IMR-90 (cell line): ENCODE data around the gene GNA15. TPM values are rescaled to one million over a fixed set of nuclear protein-coding genes. Genes with fewer than 3 reads are reported as not detected.

Experiments
- ATAC-seq: fragments of 200-7000 bp; cut with Tn5 transposase; 2 replicates; pipeline ENCODE4 v1.9.1; 2020; ENCODE audit warnings: low read depth, mild to moderate bottlenecking, moderate library complexity
- BruUV-seq: library from RNA; stranded (reverse); fragments of 400-500 nt; replicated peaks from 2 replicates; lab custom pipeline; 2021; lab: Mats Ljungman, UMichigan
- CTCF ChIA-PET: fragments of 300-600 bp; formaldehyde crosslinking; extraction: SDS; loops from one replicate; lab custom pipeline; 2021; ENCODE audit warnings: antibody characterized with exemption; lab: Yijun Ruan, JAX
- POLR2A ChIA-PET: fragments of 300-600 bp; sonication (Branson Sonifier 250); formaldehyde crosslinking; loops from one replicate; lab custom pipeline; 2022; ENCODE audit warnings: antibody characterized with exemption; ENCODE audit not compliant: unreplicated experiment; lab: Charles Lee
- DNase-seq: peaks from one replicate; pipeline ENCODE4 v3.0.0; 2013
- H2AFZ ChIP-seq: replicated peaks from 2 replicates; pipeline ENCODE3; 2013; ENCODE audit warnings: low read length, mild to moderate bottlenecking; ENCODE audit not compliant: poor library complexity
- H2AK5ac ChIP-seq: 2 replicates; pipeline ENCODE4 v1.6.1; 2013; ENCODE audit warnings: low read depth, low read length, inconsistent platforms
- H2AK9ac ChIP-seq: replicated peaks from 2 replicates; pipeline ENCODE3; 2013; ENCODE audit warnings: mild to moderate bottlenecking, low read depth, low read length, moderate library complexity; ENCODE audit not compliant: poor library complexity
- H2BK120ac ChIP-seq: 2 replicates; pipeline ENCODE4 v1.6.1; 2013; ENCODE audit warnings: low read depth, low read length, inconsistent platforms
- H2BK15ac ChIP-seq: 3 replicates; pipeline ENCODE4 v1.6.1; 2013; ENCODE audit warnings: low read depth, low read length, inconsistent platforms
- H2BK20ac ChIP-seq: 2 replicates; pipeline ENCODE4 v1.6.1; 2013; ENCODE audit warnings: low read depth, mild to moderate bottlenecking, inconsistent platforms, low read length, moderate library complexity
- H2BK5ac ChIP-seq: 2 replicates; pipeline ENCODE4 v1.6.1; 2013; ENCODE audit warnings: mild to moderate bottlenecking, low read depth, low read length, inconsistent platforms; ENCODE audit not compliant: poor library complexity, severe bottlenecking
- H3K14ac ChIP-seq: replicated peaks from 2 replicates; pipeline ENCODE4 v1.6.1; 2013; ENCODE audit warnings: low read depth, low read length, inconsistent platforms
- H3K18ac ChIP-seq: 2 replicates; pipeline ENCODE4 v1.6.1; 2013; ENCODE audit warnings: low read depth, low read length, control low read depth
- H3K23ac ChIP-seq: 2 replicates; pipeline ENCODE4 v1.6.1; 2013; ENCODE audit warnings: low read depth, low read length, inconsistent platforms
- H3K27ac ChIP-seq: 2 replicates; pipeline ENCODE4 v1.5.1; 2013; ENCODE audit warnings: mild to moderate bottlenecking, control low read depth, low read length; ENCODE audit not compliant: insufficient read depth
- H3K27me3 ChIP-seq: 2 replicates; pipeline ENCODE4 v1.6.1; 2013; ENCODE audit warnings: low read length; ENCODE audit not compliant: control insufficient read depth, insufficient read depth
- H3K36me3 ChIP-seq: 2 replicates; pipeline ENCODE4 v1.6.1; 2013; ENCODE audit warnings: low read length, mixed read lengths; ENCODE audit not compliant: control insufficient read depth, insufficient read depth
- H3K4ac ChIP-seq: 2 replicates; pipeline ENCODE4 v1.6.1; 2013; ENCODE audit warnings: low read depth, low read length, inconsistent platforms
- H3K4me1 ChIP-seq: 2 replicates; pipeline ENCODE4 v1.6.1; 2013; ENCODE audit warnings: low read length, mixed read lengths; ENCODE audit not compliant: control insufficient read depth, insufficient read depth
- H3K4me2 ChIP-seq: 2 replicates; pipeline ENCODE4 v1.6.1; 2013; ENCODE audit warnings: low read depth, mild to moderate bottlenecking, control low read depth, low read length, moderate library complexity
- H3K4me3 ChIP-seq: 2 replicates; pipeline ENCODE4 v1.5.1; 2013; ENCODE audit warnings: low read depth, mild to moderate bottlenecking, control low read depth, low read length, moderate library complexity; ENCODE audit not compliant: insufficient read depth
- H3K56ac ChIP-seq: 2 replicates; pipeline ENCODE4 v1.6.1; 2013; ENCODE audit warnings: low read length, inconsistent platforms; ENCODE audit not compliant: insufficient read depth; ENCODE audit errors: extremely low read depth
- H3K79me1 ChIP-seq, 2 experiments: 2 replicates each; pipeline ENCODE4 v1.6.1; 2013; ENCODE audit warnings: low read length in 2 of 2, inconsistent platforms in 1 of 2, low read depth in 1 of 2
- H3K9ac ChIP-seq: 2 replicates; pipeline ENCODE4 v1.6.1; 2013; ENCODE audit warnings: low read depth, low read length, control low read depth
- H3K9me1 ChIP-seq: 2 replicates; pipeline ENCODE4 v1.6.1; 2013; ENCODE audit warnings: low read length, inconsistent platforms; ENCODE audit not compliant: insufficient read depth
- H3K9me3 ChIP-seq: 2 replicates; pipeline ENCODE4 v1.6.1; 2013; ENCODE audit warnings: low read length; ENCODE audit not compliant: control insufficient read depth, insufficient read depth
- H4K20me1 ChIP-seq: 2 replicates; pipeline ENCODE4 v1.6.1; 2013; ENCODE audit warnings: low read length, inconsistent platforms; ENCODE audit not compliant: insufficient read depth
- H4K5ac ChIP-seq: 2 replicates; pipeline ENCODE4 v1.6.1; 2013; ENCODE audit warnings: mild to moderate bottlenecking, low read depth, low read length, control low read depth
- H4K8ac ChIP-seq, 2 experiments: 2 replicates each; pipeline ENCODE4 v1.6.1; 2013; ENCODE audit warnings: low read depth in 2 of 2, low read length in 2 of 2, control low read depth in 1 of 2, inconsistent platforms in 1 of 2
- H4K91ac ChIP-seq: 2 replicates; pipeline ENCODE4 v1.6.1; 2013; ENCODE audit warnings: low read depth, low read length, inconsistent platforms; ENCODE audit not compliant: insufficient read depth
- CEBPB ChIP-seq: IDR thresholded peaks from 2 replicates; pipeline ENCODE4 v1.6.1; 2012; ENCODE audit warnings: low read depth, low read length, improper control_type of control experiment
- CHD1 ChIP-seq: IDR thresholded peaks from 2 replicates; pipeline ENCODE4 v1.6.1; 2012; ENCODE audit warnings: low read depth, low read length, improper control_type of control experiment
- ELK1 ChIP-seq: fragments of 150-350 bp; IDR thresholded peaks from 2 replicates; pipeline ENCODE4 v1.6.1; 2016; ENCODE audit warnings: low read depth, mild to moderate bottlenecking, low read length, moderate library complexity, borderline replicate concordance
- MXI1 ChIP-seq: IDR thresholded peaks from 2 replicates; pipeline ENCODE4 v1.6.1; 2012; ENCODE audit warnings: low read depth, mild to moderate bottlenecking, low read length, moderate library complexity, borderline replicate concordance
- NFE2L2 ChIP-seq: fragments of 150-350 bp; IDR thresholded peaks from 2 replicates; pipeline ENCODE4 v1.6.1; 2016; ENCODE audit warnings: low read depth, mild to moderate bottlenecking, low read length
- POLR2A ChIP-seq: IDR thresholded peaks from 2 replicates; pipeline ENCODE4 v1.6.1; 2012; ENCODE audit warnings: mild to moderate bottlenecking, low read depth, low read length
- RAD21 ChIP-seq: IDR thresholded peaks from 2 replicates; pipeline ENCODE4 v1.6.1; 2012; ENCODE audit warnings: low read length, improper control_type of control experiment
- RCOR1 ChIP-seq: IDR thresholded peaks from 2 replicates; pipeline ENCODE4 v1.6.1; 2012; ENCODE audit warnings: mild to moderate bottlenecking, low read length, improper control_type of control experiment; ENCODE audit not compliant: insufficient replicate concordance
- WGBS, 2 experiments: methylation state at CpG; one replicate each; pipeline versions ENCODE4 v1.1.5 to v1.1.7; 2013; ENCODE audit warnings: missing lambda C conversion rate in 2 of 2; ENCODE audit not compliant: insufficient read length in 1 of 2; ENCODE audit errors: extremely low coverage in 2 of 2; 5-methylcytosine and 5-hydroxymethylcytosine counted together
- dilution Hi-C: fragments of 300-500 bp; cut with HindIII; formaldehyde crosslinking; loops from one replicate; pipeline ENCODE4 v1.14.3; 2018; ENCODE audit warnings: low sequenced_read_pairs; ENCODE audit not compliant: unreplicated experiment
- in situ Hi-C: fragments of 300-500 bp; cut with MboI; formaldehyde crosslinking; loops from 3 replicates; pipeline ENCODE4 v1.14.3; 2019; ENCODE audit warnings: low sequenced_read_pairs, inconsistent platforms, mixed read lengths
- intact Hi-C: fragments of 100-400 bp; cut with micrococcal nuclease; formaldehyde crosslinking; loops from 2 replicates; pipeline ENCODE4 v1.10.0; 2022
- polyA plus RNA-seq, 3 experiments: library from polyadenylated mRNA; depleted of rRNA; stranded (reverse); fragments of >200 nt; gene quantifications; 2 replicates each; pipeline ENCODE4 v1.2.3, GENCODE V29; 2012; ENCODE audit warnings: low replicate concordance in 1 of 3
- total RNA-seq: library from RNA; depleted of rRNA; stranded (reverse); fragments of >200 nt; gene quantifications from 2 replicates; pipeline ENCODE4 v1.2.3, GENCODE V29; 2012

Gene GNA15
- total and polyA plus RNA-seq, 2 of the 4 experiments (the other 2 are of a cell fraction) = 0.18 TPM; not detected in 1

- Histone ChIP-seq H3K36me3 (no peaks in the 10 kb centered on the region), H4K20me1 (peaks cover 86% of the 10 kb centered on the region), H3K4me2 (peak overlapping the region; percentile 65; the same call in 1 of the 2 replicates), H2BK15ac (no peak overlapping the region), H4K5ac (no peak overlapping the region), H2BK5ac (peak overlapping the region; percentile 12), H3K4me3 (no peak overlapping the region), H2BK20ac (no peak overlapping the region), H3K9ac (peak overlapping the region; percentile 52), H2AK5ac (peak overlapping the region; percentile 70), H3K79me1 (peaks cover 4 to 74% of the 10 kb centered on the region in 2 experiments; a peak in 3 of 4 replicates), H3K4me1 (peaks cover 22% of the 10 kb centered on the region), H2AK9ac (peak overlapping the region; percentile 85), H2AFZ (peak overlapping the region; percentile 50), H3K9me3 (no peaks in the 10 kb centered on the region), H3K14ac (peak overlapping the region; percentile 49; the same call in 1 of the 2 replicates), H3K27ac (peak overlapping the region; percentile 47; the same call in 1 of the 2 replicates), H3K4ac (no peak overlapping the region), H3K56ac (no peak overlapping the region), H4K91ac (no peak overlapping the region), H2BK120ac (no peak overlapping the region), H3K27me3 (no peaks in the 10 kb centered on the region), H3K9me1 (peaks cover 12% of the 10 kb centered on the region; the same call in 1 of the 2 replicates), H3K23ac (peak overlapping the region; percentile 58), H3K18ac (no peak overlapping the region), H4K8ac (peak overlapping the region in 1 of 2 experiments; percentile 58; a peak in 2 of 4 replicates)
- ChIA-PET POLR2A (interaction anchor here (0.6 kb wide), 1 partner anchor 74 kb away, joined by 3 read pairs; no protein-coding TSS in a partner anchor), CTCF (no interaction called here)
- ATAC-seq (no peak), DNase-seq (no peak)
- dilution Hi-C loops = no loop called here
- in situ Hi-C loops = no loop called here
- 84% methylated on average over 11 of the region's 18 CpGs; no CpG with 5 or more reads in 1 of the 2 experiments for WGBS, 2 experiments
- intact Hi-C loops = no loop called here
- TF ChIP-seq CEBPB (no peak), RAD21 (no peak), CHD1 (no peak), MXI1 (no peak), POLR2A (no peak), NFE2L2 (no peak), RCOR1 (no peak), ELK1 (no peak)
- BruUV-seq = no TSS peak
Observed at GRCh38 chr19:3098141-3098514, 37.7 kb upstream of the GNA15 start.
